Activated CD8-positive, alpha-beta T cell treated with anti-CD3 and anti-CD28 coated beads, Interleukin-2, amount 10 ng/mL, durations not matched to agents 7 days and 5 days (primary cell): ENCODE measurements around the gene HDAC9. TPM values are rescaled to one million over a fixed set of nuclear protein-coding genes. Genes with fewer than 3 reads are reported as not detected.

Source experiments
- ATAC-seq: fragments of 150-1000 bp; cut with Tn5 transposase; one replicate; pipeline ENCODE4 v1.10.0; 2021; ENCODE audit warnings: moderate library complexity
- CTCF ChIA-PET: fragments of 350-600 bp; sonication (Branson Sonifier 250); formaldehyde crosslinking; loops from one replicate; lab custom pipeline; 2021; ENCODE audit warnings: antibody characterized with exemption; lab: Charles Lee
- POLR2A ChIA-PET: fragments of 350-600 bp; sonication (Branson Sonifier 250); formaldehyde crosslinking; loops from one replicate; lab custom pipeline; 2021; ENCODE audit warnings: antibody characterized with exemption; lab: Charles Lee
- DNase-seq: peaks from one replicate; pipeline ENCODE4 v3.0.0-alpha.2; 2020
- H3K27ac Mint-ChIP-seq: one replicate; pipeline ENCODE4 v1.8.0; 2021; ENCODE audit warnings: mild to moderate bottlenecking, mixed read lengths
- H3K27me3 Mint-ChIP-seq: one replicate; pipeline ENCODE4 v1.8.0; 2021; ENCODE audit warnings: low read depth, mixed read lengths
- H3K36me3 Mint-ChIP-seq: one replicate; pipeline ENCODE4 v1.8.0; 2021; ENCODE audit warnings: low read depth, mixed read lengths
- H3K4me1 Mint-ChIP-seq: one replicate; pipeline ENCODE4 v1.8.0; 2021; ENCODE audit warnings: low read depth, mixed read lengths
- H3K4me3 Mint-ChIP-seq: one replicate; pipeline ENCODE4 v1.8.0; 2021; ENCODE audit warnings: mild to moderate bottlenecking, mixed read lengths
- H3K9me3 Mint-ChIP-seq: one replicate; pipeline ENCODE4 v1.8.0; 2022; ENCODE audit warnings: mixed read lengths; ENCODE audit not compliant: insufficient read depth
- total RNA-seq, 2 experiments: library from RNA; stranded (reverse); gene quantifications; one replicate each; pipeline ENCODE4 v1.2.3, GENCODE V29; 2021

The HDAC9 gene
- total RNA-seq, 2 experiments from 2014 or later: 0.92 to 1.4 TPM

- Mint-ChIP-seq H3K27me3 (no peaks in the 10 kb centered on the region), H3K9me3 (no peaks in the 10 kb centered on the region), H3K27ac (no peak overlapping the region), H3K4me1 (no peaks in the 10 kb centered on the region), H3K4me3 (no peak overlapping the region), H3K36me3 (no peaks in the 10 kb centered on the region)
- ATAC-seq (no peak), DNase-seq (no peak)
- POLR2A ChIA-PET: no interaction called here
- CTCF ChIA-PET: interaction anchor here (0.6 kb wide), 1 partner anchor 16 kb away, joined by 3 read pairs; no protein-coding TSS in a partner anchor
Measured at GRCh38 chr7:18552943-18553604, 57.5 kb downstream of the HDAC9 start.

- Mint-ChIP-seq H3K4me1 (no peaks in the 10 kb centered on the region), H3K27me3 (no peaks in the 10 kb centered on the region), H3K9me3 (no peaks in the 10 kb centered on the region), H3K36me3 (no peaks in the 10 kb centered on the region), H3K4me3 (no peak overlapping the region), H3K27ac (no peak overlapping the region)
- CTCF ChIA-PET: no interaction called here
- POLR2A ChIA-PET: no interaction called here
- ATAC-seq (no peak), DNase-seq (no peak)
Measured at GRCh38 chr7:18553605-18554003, 58.1 kb downstream of the HDAC9 start.

GRCh38 chr7:18555120-18555519, 59.6 kb downstream of the HDAC9 start:
- Mint-ChIP-seq H3K4me3 (no peak overlapping the region), H3K4me1 (no peaks in the 10 kb centered on the region), H3K9me3 (no peaks in the 10 kb centered on the region), H3K36me3 (no peaks in the 10 kb centered on the region), H3K27me3 (no peaks in the 10 kb centered on the region), H3K27ac (no peak overlapping the region)
- ATAC-seq (no peak), DNase-seq (no peak)
- ChIA-PET POLR2A (no interaction called here), CTCF (no interaction called here)

DNA sequence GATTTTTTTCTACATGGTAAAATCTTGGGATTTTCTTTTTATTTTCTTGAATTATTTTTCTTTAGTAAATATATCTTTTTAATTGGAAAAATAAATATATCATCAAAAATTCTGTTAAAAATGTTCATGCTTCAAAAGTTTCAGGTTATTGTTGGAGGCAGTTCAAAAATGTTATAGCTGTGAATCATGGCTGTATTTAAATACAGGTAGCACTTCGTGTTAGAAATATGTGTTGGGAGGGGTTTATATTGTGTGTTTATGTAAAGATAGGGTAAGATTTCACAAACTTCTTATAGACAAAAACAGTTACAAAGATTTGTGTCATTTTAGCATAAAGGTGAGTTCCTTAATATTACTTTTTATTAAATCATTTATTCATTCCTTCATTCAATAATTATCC, 60.4 kb downstream of the HDAC9 start:
- no peaks in the 10 kb centered on the region for H3K9me3 Mint-ChIP-seq
- no peaks in the 10 kb centered on the region for H3K27me3 Mint-ChIP-seq
- DNase-seq (no peak), ATAC-seq (no peak)
- H3K4me1 Mint-ChIP-seq: no peaks in the 10 kb centered on the region
- ChIA-PET CTCF (no interaction called here), POLR2A (no interaction called here)
- H3K36me3 Mint-ChIP-seq: no peaks in the 10 kb centered on the region
- no peak overlapping the region for H3K4me3 Mint-ChIP-seq
- no peak overlapping the region for H3K27ac Mint-ChIP-seq

GRCh38 chr7:18558503-18558902, 63.0 kb downstream of the HDAC9 start:
- ChIA-PET POLR2A (no interaction called here), CTCF (no interaction called here)
- no peak for ATAC-seq
- Mint-ChIP-seq H3K27me3 (no peaks in the 10 kb centered on the region), H3K4me1 (no peaks in the 10 kb centered on the region), H3K9me3 (no peaks in the 10 kb centered on the region), H3K36me3 (no peaks in the 10 kb centered on the region), H3K4me3 (no peak overlapping the region), H3K27ac (no peak overlapping the region)
- no peak for DNase-seq

GRCh38 chr7:18558910-18559309, 63.4 kb downstream of the HDAC9 start:
- no peak for ATAC-seq
- CTCF ChIA-PET: no interaction called here

GRCh38 chr7:18559756-18560155, 64.2 kb downstream of the HDAC9 start:
- Mint-ChIP-seq H3K4me1 (no peaks in the 10 kb centered on the region), H3K27ac (no peak overlapping the region), H3K9me3 (no peaks in the 10 kb centered on the region), H3K27me3 (no peaks in the 10 kb centered on the region), H3K4me3 (no peak overlapping the region), H3K36me3 (no peaks in the 10 kb centered on the region)
- ChIA-PET CTCF (no interaction called here), POLR2A (no interaction called here)
- DNase-seq (no peak), ATAC-seq (no peak)

More at GRCh38 chr7:18558910-18559309, 63.4 kb downstream of the HDAC9 start:
- H3K4me1 Mint-ChIP-seq: no peaks in the 10 kb centered on the region
- POLR2A ChIA-PET: no interaction called here
- no peaks in the 10 kb centered on the region for H3K27me3 Mint-ChIP-seq
- H3K9me3 Mint-ChIP-seq: no peaks in the 10 kb centered on the region
- no peak for DNase-seq
- H3K27ac Mint-ChIP-seq: no peak overlapping the region
- no peak overlapping the region for H3K4me3 Mint-ChIP-seq
- no peaks in the 10 kb centered on the region for H3K36me3 Mint-ChIP-seq

DNA sequence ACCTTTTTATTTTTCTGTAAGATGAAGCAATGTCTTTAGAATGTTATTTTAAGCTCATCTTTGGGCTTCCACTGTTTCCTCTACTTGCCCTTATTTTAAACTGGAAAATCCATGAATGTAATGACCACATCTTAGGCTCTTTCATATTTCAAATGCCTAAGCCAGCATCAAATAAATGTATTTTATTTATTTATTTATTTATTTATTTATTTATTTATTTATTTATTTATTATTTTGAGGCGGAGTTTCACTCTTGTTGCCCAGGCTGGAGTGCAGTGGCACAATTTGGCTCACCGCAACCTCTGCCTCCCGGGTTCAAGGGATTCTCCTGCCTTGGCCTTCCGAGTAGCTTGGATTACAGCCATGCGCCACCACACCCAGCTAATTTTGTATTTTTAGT, 69.2 kb downstream of the HDAC9 start:
- H3K27ac Mint-ChIP-seq: no peak overlapping the region
- no peak overlapping the region for H3K4me3 Mint-ChIP-seq
- ChIA-PET POLR2A (no interaction called here), CTCF (interaction anchor here (0.6 kb wide), 1 partner anchor 1097 kb away, joined by 4 read pairs; no protein-coding TSS in a partner anchor)
- H3K27me3 Mint-ChIP-seq: no peaks in the 10 kb centered on the region
- no peaks in the 10 kb centered on the region for H3K4me1 Mint-ChIP-seq
- no peak for ATAC-seq
- no peaks in the 10 kb centered on the region for H3K36me3 Mint-ChIP-seq
- H3K9me3 Mint-ChIP-seq: no peaks in the 10 kb centered on the region
- no peak for DNase-seq

- H3K9me3 Mint-ChIP-seq: no peaks in the 10 kb centered on the region
- ATAC-seq (no peak), DNase-seq (no peak)
- H3K4me1 Mint-ChIP-seq: no peaks in the 10 kb centered on the region
- H3K4me3 Mint-ChIP-seq: no peak overlapping the region
- H3K36me3 Mint-ChIP-seq: no peaks in the 10 kb centered on the region
- no peaks in the 10 kb centered on the region for H3K27me3 Mint-ChIP-seq
- CTCF ChIA-PET: no interaction called here
- H3K27ac Mint-ChIP-seq: no peak overlapping the region
- POLR2A ChIA-PET: no interaction called here
Measured at GRCh38 chr7:18565337-18565736, 69.8 kb downstream of the HDAC9 start.

GRCh38 chr7:18566205-18566604, 70.7 kb downstream of the HDAC9 start:
- DNase-seq: no peak
- Mint-ChIP-seq H3K4me3 (no peak overlapping the region), H3K4me1 (no peaks in the 10 kb centered on the region), H3K27me3 (no peaks in the 10 kb centered on the region), H3K36me3 (no peaks in the 10 kb centered on the region), H3K9me3 (no peaks in the 10 kb centered on the region), H3K27ac (no peak overlapping the region)
- no peak for ATAC-seq
- CTCF ChIA-PET: interaction anchor here (0.7 kb wide), 1 partner anchor 163 kb away, joined by 3 read pairs; no protein-coding TSS in a partner anchor
- POLR2A ChIA-PET: no interaction called here

DNA sequence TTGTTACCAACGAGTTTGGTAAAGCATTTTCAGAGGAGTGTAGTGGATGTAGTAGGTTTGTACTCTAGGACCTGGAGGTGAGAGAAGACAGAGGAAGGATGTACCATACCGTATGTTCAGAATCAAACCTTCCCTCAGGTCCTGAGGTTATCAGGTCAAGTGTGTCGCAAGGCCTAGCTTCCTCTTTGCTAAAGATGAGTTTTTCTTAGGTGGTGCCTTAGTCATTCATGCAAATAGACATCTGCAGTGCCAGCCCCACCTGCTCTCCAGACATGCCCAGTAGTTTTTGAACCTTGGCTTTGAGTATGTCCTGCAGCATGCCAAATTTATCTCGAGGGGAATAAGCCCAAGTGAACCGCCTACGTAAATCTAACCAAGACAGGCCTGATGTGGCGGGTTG, 71.3 kb downstream of the HDAC9 start:
- no peak for ATAC-seq
- no peaks in the 10 kb centered on the region for H3K27me3 Mint-ChIP-seq
- H3K4me1 Mint-ChIP-seq: no peaks in the 10 kb centered on the region
- ChIA-PET POLR2A (no interaction called here), CTCF (no interaction called here)
- no peaks in the 10 kb centered on the region for H3K9me3 Mint-ChIP-seq
- no peaks in the 10 kb centered on the region for H3K36me3 Mint-ChIP-seq
- H3K27ac Mint-ChIP-seq: no peak overlapping the region
- no peak for DNase-seq
- no peak overlapping the region for H3K4me3 Mint-ChIP-seq

DNA sequence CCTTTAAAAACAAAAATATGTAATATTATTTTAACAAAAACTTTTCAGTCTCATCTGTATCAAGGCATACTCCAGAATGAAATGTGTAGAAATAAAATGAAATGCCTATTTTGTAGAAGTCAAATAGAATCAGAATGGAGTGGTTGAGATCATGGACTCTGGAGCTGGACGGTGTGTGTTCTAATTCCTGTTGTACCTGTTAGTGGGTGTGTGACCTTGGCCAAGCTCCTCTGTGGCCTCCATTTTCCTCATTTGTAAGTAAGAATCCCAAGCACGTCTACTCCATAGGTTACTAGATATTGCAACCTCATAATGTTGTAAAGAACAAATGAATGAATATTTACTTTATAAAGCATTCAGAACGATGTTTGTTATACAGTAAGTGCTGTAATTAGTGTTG, 74.9 kb downstream of the HDAC9 start:
- no peak overlapping the region for H3K27ac Mint-ChIP-seq
- no peaks in the 10 kb centered on the region for H3K9me3 Mint-ChIP-seq
- ATAC-seq (no peak), DNase-seq (no peak)
- CTCF ChIA-PET: no interaction called here
- no peaks in the 10 kb centered on the region for H3K27me3 Mint-ChIP-seq
- POLR2A ChIA-PET: no interaction called here
- H3K36me3 Mint-ChIP-seq: no peaks in the 10 kb centered on the region
- H3K4me3 Mint-ChIP-seq: no peak overlapping the region
- no peaks in the 10 kb centered on the region for H3K4me1 Mint-ChIP-seq
